ENCODE measurements around the gene CALR.

DNA sequence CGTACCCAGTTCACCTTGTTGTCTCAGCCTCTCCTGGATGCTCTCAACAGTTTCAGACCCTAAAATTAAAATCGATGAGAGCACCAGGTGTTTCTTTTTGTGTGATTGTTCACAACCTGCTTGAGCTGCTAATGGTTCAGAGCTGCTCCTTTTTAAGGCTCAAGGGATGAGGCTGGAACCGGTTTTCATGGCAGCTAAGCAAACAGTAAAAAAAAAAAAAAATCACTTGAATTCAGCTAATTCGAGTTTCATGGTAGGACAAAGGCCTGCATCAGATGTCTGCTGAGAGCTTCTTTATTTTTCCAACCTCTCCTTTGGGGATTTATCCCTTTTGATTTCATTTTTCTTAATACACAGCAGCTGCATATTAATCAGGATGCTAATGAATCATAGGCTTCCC, 25.8 kb upstream of the CALR start:
- TF ChIP-seq EZH2phosphoT487 (IDR thresholded peaks at IDR 0.05; ENCODE audit: insufficient read depth, low read depth) (no peak), EZH2 (IDR thresholded peaks at IDR 0.05; ENCODE audit: insufficient read depth, poor library complexity, severe bottlenecking) (no peak)
